GM13977 (cell line): ENCODE data around the gene BEND4.

Experiments
- DNase-seq: peaks from one replicate; pipeline ENCODE4 v3.0.0; 2012; ENCODE audit warnings: low spot score
- in situ Hi-C: fragments of 300-500 bp; cut with MboI; formaldehyde crosslinking; loops from one replicate; pipeline ENCODE4 v1.12.0; 2022; ENCODE audit warnings: low sequenced_read_pairs, low pct_unique_long_range_greater_than_20kb, mixed read lengths, inconsistent platforms; ENCODE audit not compliant: unreplicated experiment
- TF ChIP-seq, protein P1 (sequence below): IDR thresholded peaks from 2 replicates; pipeline ENCODE4 v1.5.1; 2012; ENCODE audit warnings: mild to moderate bottlenecking, control low read depth; ENCODE audit not compliant: insufficient read depth; ENCODE audit errors: extremely low read depth, missing control alignments

The BEND4 gene

DNA sequence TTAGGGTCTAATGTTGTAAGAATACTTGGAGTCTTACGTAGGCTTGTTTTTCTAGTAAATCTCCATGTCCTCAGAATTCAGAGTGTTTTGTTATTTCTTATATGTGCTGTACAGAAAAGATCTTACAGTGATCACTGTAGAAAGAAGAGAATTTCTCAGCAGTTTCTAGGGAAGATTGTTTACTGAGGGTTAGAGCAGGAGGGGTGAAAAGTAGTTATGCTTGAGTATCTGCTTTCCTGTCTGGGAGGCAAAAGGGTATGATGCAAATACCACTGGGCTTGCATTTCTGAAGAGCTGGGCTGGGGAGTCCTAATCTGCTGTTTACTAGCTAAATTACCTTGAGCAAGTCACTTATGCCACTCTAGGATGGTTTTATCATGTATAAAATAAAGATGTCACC, 78.2 kb downstream of the BEND4 start:
- TF ChIP-seq, protein P1, sequence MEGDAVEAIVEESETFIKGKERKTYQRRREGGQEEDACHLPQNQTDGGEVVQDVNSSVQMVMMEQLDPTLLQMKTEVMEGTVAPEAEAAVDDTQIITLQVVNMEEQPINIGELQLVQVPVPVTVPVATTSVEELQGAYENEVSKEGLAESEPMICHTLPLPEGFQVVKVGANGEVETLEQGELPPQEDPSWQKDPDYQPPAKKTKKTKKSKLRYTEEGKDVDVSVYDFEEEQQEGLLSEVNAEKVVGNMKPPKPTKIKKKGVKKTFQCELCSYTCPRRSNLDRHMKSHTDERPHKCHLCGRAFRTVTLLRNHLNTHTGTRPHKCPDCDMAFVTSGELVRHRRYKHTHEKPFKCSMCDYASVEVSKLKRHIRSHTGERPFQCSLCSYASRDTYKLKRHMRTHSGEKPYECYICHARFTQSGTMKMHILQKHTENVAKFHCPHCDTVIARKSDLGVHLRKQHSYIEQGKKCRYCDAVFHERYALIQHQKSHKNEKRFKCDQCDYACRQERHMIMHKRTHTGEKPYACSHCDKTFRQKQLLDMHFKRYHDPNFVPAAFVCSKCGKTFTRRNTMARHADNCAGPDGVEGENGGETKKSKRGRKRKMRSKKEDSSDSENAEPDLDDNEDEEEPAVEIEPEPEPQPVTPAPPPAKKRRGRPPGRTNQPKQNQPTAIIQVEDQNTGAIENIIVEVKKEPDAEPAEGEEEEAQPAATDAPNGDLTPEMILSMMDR, result no peak
- no peak for DNase-seq
- in situ Hi-C loops, result no loop called here

DNA sequence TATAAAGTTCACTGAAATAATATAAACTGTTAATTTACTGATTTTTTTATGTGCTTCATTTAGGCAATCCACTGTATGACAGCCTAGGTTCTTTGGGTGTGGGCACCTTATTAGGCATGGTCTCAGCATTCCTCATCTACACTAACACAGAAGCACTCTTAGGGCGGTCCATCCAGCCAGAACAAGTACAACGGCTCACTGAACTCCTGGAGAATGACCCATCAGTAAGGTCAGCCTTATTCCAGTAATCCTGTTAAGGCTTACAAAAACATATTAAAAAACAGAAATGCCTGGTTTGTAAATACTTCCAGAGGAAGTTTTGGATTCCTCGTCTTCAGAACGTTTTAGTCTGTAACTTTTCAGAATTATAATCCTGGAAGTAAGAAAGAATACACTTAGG, 82.0 kb downstream of the BEND4 start:
- in situ Hi-C loops, result no loop called here
- TF ChIP-seq, protein P1, result no peak
- DNase-seq, result no peak

DNA sequence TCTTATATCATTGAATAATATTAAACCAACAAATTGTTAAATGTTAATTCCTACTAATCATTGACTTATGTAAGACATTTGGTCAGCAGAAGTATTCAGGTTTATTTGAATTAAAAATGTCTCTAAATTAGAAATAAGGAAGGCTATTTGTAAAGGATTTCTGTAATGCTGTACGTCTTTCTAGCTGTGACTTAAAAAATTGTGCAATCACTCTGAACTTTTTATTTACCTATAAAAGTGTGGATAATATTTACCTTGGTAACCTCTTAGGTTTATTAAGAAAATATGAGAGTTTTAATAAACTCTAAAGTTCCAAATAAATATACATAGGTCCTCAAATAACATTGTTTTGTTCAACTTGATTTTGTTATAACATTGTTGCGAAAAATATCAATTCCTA, 85.2 kb downstream of the BEND4 start:
- in situ Hi-C loops, result no loop called here
- DNase-seq, result no peak
- TF ChIP-seq, protein P1, result no peak

DNA sequence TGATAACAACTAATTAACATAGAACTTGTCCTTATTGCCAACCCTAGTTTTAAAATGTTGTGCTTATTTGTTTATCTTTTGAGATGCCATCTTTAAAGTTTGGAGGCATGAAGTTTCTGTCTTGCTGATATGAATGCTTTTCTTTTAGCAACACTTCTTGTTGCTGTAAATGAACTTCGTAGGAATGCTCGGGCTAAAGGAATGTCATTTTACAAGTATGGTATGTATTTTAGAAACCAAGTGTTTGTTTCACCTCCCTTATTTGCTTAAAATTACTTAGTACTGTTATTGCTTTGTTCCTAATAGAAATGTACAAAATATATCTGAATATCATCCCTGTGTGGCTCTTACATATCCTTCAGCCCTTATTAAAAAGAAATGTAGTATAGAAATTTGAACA, 86.1 kb downstream of the BEND4 start:
- TF ChIP-seq, protein P1, result no peak
- in situ Hi-C loops, result no loop called here
- no peak for DNase-seq
